GM23338 (cell line): ENCODE results near the gene FGD3. TPM values are rescaled to one million over a fixed set of nuclear protein-coding genes. Genes with fewer than 3 reads are reported as not detected.

Source experiments
- ATAC-seq: fragments of 200-7000 bp; cut with Tn5 transposase; 3 replicates; pipeline ENCODE4 v1.9.1; 2020
- DNase-seq: peaks from one replicate; pipeline ENCODE4 v3.0.0-alpha.2; 2015; ENCODE audit warnings: low spot score
- H2AFZ ChIP-seq: fragments of 200-600 bp; sonication (generic); 2 replicates; pipeline ENCODE4 v1.8.0; 2016; ENCODE audit warnings: antibody characterized with exemption, mild to moderate bottlenecking, moderate library complexity
- H3F3A ChIP-seq: fragments of 200-600 bp; sonication (generic); replicated peaks from 2 replicates; pipeline ENCODE4 v1.8.0; 2017; ENCODE audit warnings: antibody characterized with exemption, mixed run types, low read depth
- H3K27ac ChIP-seq: fragments of 200-600 bp; sonication (generic); 2 replicates; pipeline ENCODE4 v1.6.1; 2016; ENCODE audit warnings: low read depth
- H3K27me3 ChIP-seq: fragments of 200-600 bp; sonication (generic); 2 replicates; pipeline ENCODE4 v1.8.0; 2016; ENCODE audit warnings: mild to moderate bottlenecking, mixed run types, moderate library complexity; ENCODE audit not compliant: insufficient read depth
- H3K36me3 ChIP-seq: fragments of 200-600 bp; sonication (generic); 2 replicates; pipeline ENCODE4 v1.8.0; 2016; ENCODE audit warnings: mild to moderate bottlenecking; ENCODE audit not compliant: insufficient read depth
- H3K4me1 ChIP-seq: fragments of 200-600 bp; sonication (generic); 2 replicates; pipeline ENCODE4 v1.8.0; 2016; ENCODE audit warnings: mild to moderate bottlenecking, moderate library complexity; ENCODE audit not compliant: insufficient read depth
- H3K4me2 ChIP-seq: fragments of 200-600 bp; sonication (generic); 2 replicates; pipeline ENCODE4 v1.7.1; 2017; ENCODE audit warnings: mixed run types
- H3K4me3 ChIP-seq: fragments of 200-600 bp; sonication (generic); 2 replicates; pipeline ENCODE4 v1.6.1; 2016; ENCODE audit warnings: mixed run types
- H3K79me2 ChIP-seq: fragments of 200-600 bp; sonication (generic); replicated peaks from 2 replicates; pipeline ENCODE4 v1.8.0; 2017; ENCODE audit warnings: mild to moderate bottlenecking; ENCODE audit not compliant: insufficient read depth
- H3K9me2 ChIP-seq: fragments of 200-600 bp; sonication (generic); 2 replicates; pipeline ENCODE4 v1.8.0; 2017; ENCODE audit not compliant: insufficient read depth
- H4K20me1 ChIP-seq: fragments of 200-600 bp; sonication (generic); replicated peaks from 2 replicates; pipeline ENCODE4 v1.8.0; 2017; ENCODE audit warnings: mild to moderate bottlenecking; ENCODE audit not compliant: insufficient read depth
- H3K27ac Mint-ChIP-seq: 2 replicates; pipeline ENCODE4 v1.8.0; 2020; ENCODE audit warnings: inconsistent platforms, mild to moderate bottlenecking, moderate library complexity, mixed read lengths
- H3K27me3 Mint-ChIP-seq: 3 replicates; pipeline ENCODE4 v1.8.0; 2022; ENCODE audit warnings: low read depth, mild to moderate bottlenecking, moderate library complexity, mixed read lengths, inconsistent platforms; ENCODE audit not compliant: insufficient read depth, poor library complexity
- H3K36me3 Mint-ChIP-seq: 3 replicates; pipeline ENCODE4 v1.8.0; 2021; ENCODE audit warnings: low read depth, mild to moderate bottlenecking, inconsistent platforms, moderate library complexity, mixed read lengths
- H3K4me1 Mint-ChIP-seq: 3 replicates; pipeline ENCODE4 v1.8.0; 2020; ENCODE audit warnings: mild to moderate bottlenecking, inconsistent platforms, mixed read lengths
- H3K4me3 Mint-ChIP-seq: 3 replicates; pipeline ENCODE4 v1.8.0; 2021; ENCODE audit warnings: moderate library complexity, mild to moderate bottlenecking, inconsistent platforms, mixed read lengths
- H3K9me3 Mint-ChIP-seq: 3 replicates; pipeline ENCODE4 v1.8.0; 2020; ENCODE audit warnings: moderate library complexity, mild to moderate bottlenecking, inconsistent platforms, mixed read lengths
- EZH2 ChIP-seq: fragments of 200-600 bp; sonication (generic); IDR thresholded peaks from one replicate; pipeline ENCODE4 v1.8.0; 2017; ENCODE audit warnings: antibody characterized with exemption, mild to moderate bottlenecking, low read depth; ENCODE audit not compliant: unreplicated experiment
- NANOG ChIP-seq: IDR thresholded peaks from 2 replicates; pipeline ENCODE4 v1.6.1; 2016; ENCODE audit warnings: antibody characterized with exemption, borderline replicate concordance
- STAT1 ChIP-seq: IDR thresholded peaks from one replicate; pipeline ENCODE4 v1.6.1; 2016; ENCODE audit warnings: antibody characterized with exemption; ENCODE audit not compliant: unreplicated experiment
- ZNF114 ChIP-seq: fragments of 250-450 bp; sonication (Bioruptor Pico); IDR thresholded peaks from 2 replicates; pipeline ENCODE4 v1.5.0; 2020; ENCODE audit warnings: mild to moderate bottlenecking, moderate library complexity
- ZNF331 ChIP-seq: fragments of 250-450 bp; sonication (Bioruptor Pico); IDR thresholded peaks from 2 replicates; pipeline ENCODE4 v1.5.0; 2020; ENCODE audit warnings: low read depth, mild to moderate bottlenecking, moderate library complexity
- polyA plus RNA-seq: library from polyadenylated mRNA; unstranded; fragments of >200 nt; fragmentation: Nextera tagmentation; extraction: Ambion mirVana; gene quantifications from 2 replicates; pipeline ENCODE4 v1.2.1, GENCODE V29; 2016
- total RNA-seq: library from RNA; depleted of rRNA; stranded (reverse); fragments of >200 nt; shearing (Covaris generic); gene quantifications from 2 replicates; pipeline ENCODE4 v1.2.3, GENCODE V29; 2014
- TF ChIP-seq, protein P1 (sequence below): IDR thresholded peaks from one replicate; pipeline ENCODE4 v1.6.1; 2018; ENCODE audit warnings: antibody characterized with exemption; ENCODE audit not compliant: unreplicated experiment
- TF ChIP-seq, protein P2 (sequence below): IDR thresholded peaks from 2 replicates; pipeline ENCODE4 v1.6.1; 2016; ENCODE audit warnings: antibody characterized with exemption

Gene FGD3
- total and polyA plus RNA-seq, 2 experiments from 2014 or later, result 0.95 to 1.7 TPM

DNA sequence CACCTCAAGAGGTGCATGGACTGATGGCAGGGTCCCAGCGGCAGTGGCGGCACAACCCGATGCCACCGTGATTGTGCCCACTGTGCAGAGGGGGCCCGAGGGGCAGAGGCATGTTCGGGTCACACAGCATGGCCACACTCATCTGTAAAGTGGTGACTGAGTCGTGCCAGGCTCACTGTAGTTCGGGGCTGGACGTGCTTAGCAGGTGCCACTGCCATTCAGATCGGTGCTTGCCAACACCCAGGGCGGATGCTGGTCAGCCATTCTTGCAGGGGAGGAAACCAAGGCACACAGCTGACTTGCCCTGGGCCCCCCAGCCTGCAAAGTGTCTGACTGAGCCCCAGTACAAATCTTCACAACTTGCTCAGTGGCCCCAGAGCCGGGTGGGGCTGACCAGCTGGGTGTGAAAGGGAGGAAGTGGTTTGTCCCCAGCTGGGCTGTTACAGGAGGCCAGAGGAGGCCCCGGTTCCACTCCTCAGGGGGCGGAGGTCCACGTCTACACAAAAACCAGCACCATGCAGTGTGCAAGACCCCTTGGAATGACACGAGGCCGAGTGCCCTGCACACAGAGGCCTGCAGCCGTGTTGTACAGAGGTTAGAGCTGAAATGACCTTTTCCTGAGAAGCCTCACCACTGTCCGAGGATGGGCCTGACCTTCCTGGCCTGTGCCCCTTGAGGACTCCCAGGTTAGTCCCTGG lies 17.9 kb downstream of the FGD3 start:
- no peak for TF ChIP-seq ZNF331
- no peak for TF ChIP-seq STAT1
- TF ChIP-seq ZNF114 (CRISPR knock-in tag), result no peak
- TF ChIP-seq, protein P1, sequence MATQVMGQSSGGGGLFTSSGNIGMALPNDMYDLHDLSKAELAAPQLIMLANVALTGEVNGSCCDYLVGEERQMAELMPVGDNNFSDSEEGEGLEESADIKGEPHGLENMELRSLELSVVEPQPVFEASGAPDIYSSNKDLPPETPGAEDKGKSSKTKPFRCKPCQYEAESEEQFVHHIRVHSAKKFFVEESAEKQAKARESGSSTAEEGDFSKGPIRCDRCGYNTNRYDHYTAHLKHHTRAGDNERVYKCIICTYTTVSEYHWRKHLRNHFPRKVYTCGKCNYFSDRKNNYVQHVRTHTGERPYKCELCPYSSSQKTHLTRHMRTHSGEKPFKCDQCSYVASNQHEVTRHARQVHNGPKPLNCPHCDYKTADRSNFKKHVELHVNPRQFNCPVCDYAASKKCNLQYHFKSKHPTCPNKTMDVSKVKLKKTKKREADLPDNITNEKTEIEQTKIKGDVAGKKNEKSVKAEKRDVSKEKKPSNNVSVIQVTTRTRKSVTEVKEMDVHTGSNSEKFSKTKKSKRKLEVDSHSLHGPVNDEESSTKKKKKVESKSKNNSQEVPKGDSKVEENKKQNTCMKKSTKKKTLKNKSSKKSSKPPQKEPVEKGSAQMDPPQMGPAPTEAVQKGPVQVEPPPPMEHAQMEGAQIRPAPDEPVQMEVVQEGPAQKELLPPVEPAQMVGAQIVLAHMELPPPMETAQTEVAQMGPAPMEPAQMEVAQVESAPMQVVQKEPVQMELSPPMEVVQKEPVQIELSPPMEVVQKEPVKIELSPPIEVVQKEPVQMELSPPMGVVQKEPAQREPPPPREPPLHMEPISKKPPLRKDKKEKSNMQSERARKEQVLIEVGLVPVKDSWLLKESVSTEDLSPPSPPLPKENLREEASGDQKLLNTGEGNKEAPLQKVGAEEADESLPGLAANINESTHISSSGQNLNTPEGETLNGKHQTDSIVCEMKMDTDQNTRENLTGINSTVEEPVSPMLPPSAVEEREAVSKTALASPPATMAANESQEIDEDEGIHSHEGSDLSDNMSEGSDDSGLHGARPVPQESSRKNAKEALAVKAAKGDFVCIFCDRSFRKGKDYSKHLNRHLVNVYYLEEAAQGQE, result no peak
- TF ChIP-seq, protein P2, sequence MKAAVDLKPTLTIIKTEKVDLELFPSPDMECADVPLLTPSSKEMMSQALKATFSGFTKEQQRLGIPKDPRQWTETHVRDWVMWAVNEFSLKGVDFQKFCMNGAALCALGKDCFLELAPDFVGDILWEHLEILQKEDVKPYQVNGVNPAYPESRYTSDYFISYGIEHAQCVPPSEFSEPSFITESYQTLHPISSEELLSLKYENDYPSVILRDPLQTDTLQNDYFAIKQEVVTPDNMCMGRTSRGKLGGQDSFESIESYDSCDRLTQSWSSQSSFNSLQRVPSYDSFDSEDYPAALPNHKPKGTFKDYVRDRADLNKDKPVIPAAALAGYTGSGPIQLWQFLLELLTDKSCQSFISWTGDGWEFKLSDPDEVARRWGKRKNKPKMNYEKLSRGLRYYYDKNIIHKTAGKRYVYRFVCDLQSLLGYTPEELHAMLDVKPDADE, result no peak
- Mint-ChIP-seq H3K4me1 (peaks cover 23% of the 10 kb centered on the region), H3K36me3 (no peaks in the 10 kb centered on the region; the same call in 2 of the 3 replicates), H3K27ac (no peak overlapping the region), H3K4me3 (no peak overlapping the region), H3K27me3 (peaks cover 11% of the 10 kb centered on the region), H3K9me3 (peaks cover 6% of the 10 kb centered on the region; the same call in 2 of the 3 replicates)
- no peaks in the 10 kb centered on the region for H3K27me3 ChIP-seq
- no peaks in the 10 kb centered on the region for H3F3A ChIP-seq
- no peak for DNase-seq
- no peaks in the 10 kb centered on the region for H4K20me1 ChIP-seq
- H2AFZ ChIP-seq, result no peak overlapping the region
- H3K27ac ChIP-seq, result no peak overlapping the region
- no peak overlapping the region for H3K4me3 ChIP-seq
- peaks cover 10% of the 10 kb centered on the region for H3K4me1 ChIP-seq
- H3K36me3 ChIP-seq, result no peaks in the 10 kb centered on the region
- ATAC-seq, result no peak
- no peak overlapping the region for H3K4me2 ChIP-seq
- no peaks in the 10 kb centered on the region for H3K79me2 ChIP-seq
- no peaks in the 10 kb centered on the region for H3K9me2 ChIP-seq

DNA sequence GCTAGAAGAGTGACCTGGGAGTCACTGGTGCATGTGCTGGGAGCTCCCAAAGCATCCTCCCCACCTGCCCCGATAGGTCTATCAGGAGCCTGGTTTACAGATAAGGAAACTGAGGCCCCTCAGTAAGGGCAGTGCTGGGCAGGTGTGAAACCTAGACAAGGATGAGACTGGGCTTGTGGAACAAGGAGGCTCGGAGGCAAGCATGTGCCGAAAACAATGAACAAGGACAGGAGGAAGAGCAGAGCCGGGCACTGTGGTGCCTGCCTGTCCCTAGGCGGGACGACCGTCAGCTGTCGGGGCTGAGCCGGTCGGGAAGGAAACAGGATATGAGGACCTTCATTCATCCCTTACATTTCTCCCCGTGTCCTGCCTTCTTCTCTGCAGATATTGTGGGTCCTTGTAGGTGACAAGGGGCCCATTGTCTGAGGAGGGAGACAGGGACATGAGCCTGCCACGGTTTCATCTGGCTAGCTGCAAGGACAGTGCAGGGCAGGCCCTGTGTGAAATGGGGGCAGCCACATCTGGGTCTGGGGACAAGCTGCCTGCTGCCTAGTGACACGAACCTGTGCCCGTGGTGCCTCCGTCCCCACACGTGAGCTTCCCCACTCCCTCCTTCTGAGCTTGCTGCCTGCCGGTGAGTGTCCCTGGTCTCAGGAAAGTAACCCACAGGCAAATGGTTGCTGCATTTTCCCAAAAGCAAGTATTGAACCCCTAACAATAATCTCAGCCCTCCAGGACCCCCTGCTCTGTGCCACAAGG lies 18.6 kb downstream of the FGD3 start:
- Histone ChIP-seq H3K79me2 (no peaks in the 10 kb centered on the region), H2AFZ (no peak overlapping the region), H3K9me2 (no peaks in the 10 kb centered on the region), H3K27me3 (no peaks in the 10 kb centered on the region), H3K36me3 (no peaks in the 10 kb centered on the region), H4K20me1 (no peaks in the 10 kb centered on the region), H3K4me2 (no peak overlapping the region), H3K4me1 (peaks cover 14% of the 10 kb centered on the region), H3K27ac (no peak overlapping the region), H3F3A (peaks cover under 1% of the 10 kb centered on the region; the same call in 1 of the 2 replicates), H3K4me3 (no peak overlapping the region)
- Mint-ChIP-seq H3K4me3 (no peak overlapping the region), H3K9me3 (peaks cover 6% of the 10 kb centered on the region; the same call in 2 of the 3 replicates), H3K27ac (no peak overlapping the region; the same call in 1 of the 2 replicates), H3K36me3 (no peaks in the 10 kb centered on the region), H3K27me3 (peaks cover 13% of the 10 kb centered on the region), H3K4me1 (peaks cover 28% of the 10 kb centered on the region)
- ATAC-seq (no peak), DNase-seq (no peak)
- TF ChIP-seq EZH2, result no peak
- TF ChIP-seq NANOG, result no peak
- no peak for TF ChIP-seq ZNF331
- no peak for TF ChIP-seq STAT1
- TF ChIP-seq, protein P1, result no peak
- TF ChIP-seq, protein P2, result no peak
- no peak for TF ChIP-seq ZNF114 (CRISPR knock-in tag)
